OCI-LY7 (cell line): ENCODE measurements around the gene NINJ2. TPM values are rescaled to one million over a fixed set of nuclear protein-coding genes. Genes with fewer than 3 reads are reported as not detected.

ENCODE experiments used
- BruUV-seq: library from RNA; stranded (reverse); fragments of 400-500 nt; replicated peaks from 2 replicates; lab custom pipeline; 2021; lab: Mats Ljungman, UMichigan
- CTCF ChIA-PET: fragments of 300-600 bp; sonication (Branson Sonifier 250); formaldehyde crosslinking; loops from one replicate; lab custom pipeline; 2022; ENCODE audit warnings: antibody characterized with exemption; ENCODE audit not compliant: unreplicated experiment; lab: Charles Lee
- POLR2A ChIA-PET: fragments of 300-600 bp; sonication (Branson Sonifier 250); formaldehyde crosslinking; loops from one replicate; lab custom pipeline; 2022; ENCODE audit warnings: antibody characterized with exemption; lab: Charles Lee
- DNase-seq: peaks from one replicate; pipeline ENCODE4 v3.0.0-alpha.2; 2015; ENCODE audit warnings: low spot score
- H2AFZ ChIP-seq: fragments of 200-600 bp; sonication (generic), shearing (Covaris generic); 2 replicates; pipeline ENCODE4 v1.6.1; 2014; ENCODE audit warnings: mild to moderate bottlenecking, antibody characterized with exemption, low read length, moderate library complexity
- H3K27ac ChIP-seq: fragments of 200-600 bp; sonication (generic); 2 replicates; pipeline ENCODE4 v1.5.1; 2014; ENCODE audit warnings: mixed run types, low read depth, mild to moderate bottlenecking, moderate library complexity, low read length, inconsistent platforms; ENCODE audit not compliant: poor library complexity, severe bottlenecking
- H3K36me3 ChIP-seq: fragments of 200-600 bp; sonication (generic); 2 replicates; pipeline ENCODE4 v1.6.1; 2014; ENCODE audit warnings: mild to moderate bottlenecking, antibody characterized with exemption, low read length, moderate library complexity, mixed read lengths; ENCODE audit not compliant: insufficient read depth
- H3K4me1 ChIP-seq: fragments of 200-600 bp; sonication (generic); 2 replicates; pipeline ENCODE4 v1.5.1; 2014; ENCODE audit warnings: mild to moderate bottlenecking, low read length; ENCODE audit not compliant: insufficient read depth, poor library complexity, severe bottlenecking
- H3K4me2 ChIP-seq: fragments of 200-600 bp; sonication (generic); 2 replicates; pipeline ENCODE4 v1.6.1; 2014; ENCODE audit warnings: mild to moderate bottlenecking, low read length
- H3K4me3 ChIP-seq: fragments of 200-600 bp; sonication (generic); 2 replicates; pipeline ENCODE4 v1.5.1; 2014; ENCODE audit warnings: mild to moderate bottlenecking, low read depth, low read length; ENCODE audit not compliant: poor library complexity, severe bottlenecking
- H3K79me2 ChIP-seq: fragments of 200-600 bp; sonication (generic); 2 replicates; pipeline ENCODE4 v1.6.1; 2016; ENCODE audit warnings: low read depth, mild to moderate bottlenecking, low read length, moderate library complexity, mixed read lengths; ENCODE audit not compliant: insufficient read depth
- H3K9me2 ChIP-seq: fragments of 200-600 bp; sonication (generic); 2 replicates; pipeline ENCODE4 v1.6.1; 2016; ENCODE audit warnings: mild to moderate bottlenecking, low read length, mixed read lengths; ENCODE audit not compliant: insufficient read depth
- H3K9me3 ChIP-seq: fragments of 200-600 bp; sonication (generic); 2 replicates; pipeline ENCODE4 v1.6.1; 2014; ENCODE audit warnings: mild to moderate bottlenecking, mixed run types, low read length, mixed read lengths
- H4K20me1 ChIP-seq: fragments of 200-600 bp; sonication (generic); 2 replicates; pipeline ENCODE4 v1.6.1; 2014; ENCODE audit warnings: mild to moderate bottlenecking, antibody characterized with exemption, low read length, moderate library complexity, mixed read lengths; ENCODE audit not compliant: insufficient read depth
- CTCF ChIP-seq: fragments of 200-600 bp; sonication (generic); conservative IDR thresholded peaks from 2 replicates; pipeline ENCODE4 v1.5.1; 2014; ENCODE audit warnings: mild to moderate bottlenecking, antibody characterized with exemption, low read length, moderate library complexity, mixed read lengths
- EZH2phosphoT487 ChIP-seq: fragments of 200-600 bp; sonication (generic); IDR thresholded peaks from 2 replicates; pipeline ENCODE4 v1.6.1; 2018; ENCODE audit warnings: low read depth, borderline replicate concordance, mild to moderate bottlenecking, mixed run types, antibody characterized with exemption, low read length, moderate library complexity, mixed read lengths
- intact Hi-C: fragments of 100-400 bp; cut with micrococcal nuclease; formaldehyde crosslinking; loops from one replicate; pipeline ENCODE4 v1.10.0; 2022; ENCODE audit not compliant: unreplicated experiment
- total RNA-seq, 2 experiments: library from RNA; depleted of rRNA in 1 of 2; stranded (reverse); fragments of >200 nt in 1 of 2; shearing (Covaris generic) in 1 of 2; gene quantifications; 2 replicates each; pipeline ENCODE4 v1.2.3, GENCODE V29; 2014 to 2022

The NINJ2 gene
- total RNA-seq, 2 experiments from 2014 or later = 0.79 to 4.4 TPM

GRCh38 chr12:627863-628741 lies 35.1 kb downstream of the NINJ2 start:
- no peak for TF ChIP-seq EZH2phosphoT487
- TF ChIP-seq CTCF = no peak
- DNase-seq = no peak
- Histone ChIP-seq H4K20me1 (no peaks in the 10 kb centered on the region), H3K4me2 (no peak overlapping the region), H3K27ac (no peak overlapping the region), H3K9me2 (no peaks in the 10 kb centered on the region), H3K4me1 (peaks cover 8% of the 10 kb centered on the region), H3K36me3 (no peaks in the 10 kb centered on the region), H2AFZ (no peak overlapping the region), H3K79me2 (no peaks in the 10 kb centered on the region), H3K9me3 (no peaks in the 10 kb centered on the region), H3K4me3 (no peak overlapping the region)
- no TSS peak for BruUV-seq
- intact Hi-C loops = no loop called here
- CTCF ChIA-PET = no interaction called here
- POLR2A ChIA-PET = no interaction called here

DNA sequence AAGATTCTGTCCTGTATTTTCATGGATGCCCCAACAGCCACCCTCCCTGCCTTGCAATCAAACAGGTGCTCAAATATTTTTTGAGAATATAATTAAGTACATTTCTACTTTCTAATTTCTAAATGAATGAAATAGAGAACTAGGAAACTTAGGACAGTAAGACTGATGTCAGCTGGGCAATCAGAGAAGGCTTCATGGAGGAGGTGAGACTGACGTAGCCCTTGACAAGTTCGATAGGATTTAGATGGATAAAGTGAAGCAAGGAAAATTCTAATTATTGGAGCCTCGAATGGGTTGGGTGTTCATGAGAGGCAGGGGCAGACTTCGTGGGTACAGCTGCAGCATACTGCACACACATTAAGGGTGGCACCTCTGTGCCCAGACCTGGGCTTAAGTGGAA lies 36.0 kb downstream of the NINJ2 start:
- POLR2A ChIA-PET = no interaction called here

More for the DNA sequence above, 36.0 kb downstream of the NINJ2 start:
- CTCF ChIA-PET = no interaction called here
- no peaks in the 10 kb centered on the region for H3K79me2 ChIP-seq
- intact Hi-C loops = no loop called here
- H3K9me3 ChIP-seq = no peaks in the 10 kb centered on the region
- H3K36me3 ChIP-seq = no peaks in the 10 kb centered on the region
- H2AFZ ChIP-seq = no peak overlapping the region
- TF ChIP-seq CTCF (no peak), EZH2phosphoT487 (no peak)
- H3K4me3 ChIP-seq = no peak overlapping the region
- no peak overlapping the region for H3K27ac ChIP-seq
- H3K4me1 ChIP-seq = peaks cover 8% of the 10 kb centered on the region
- H3K4me2 ChIP-seq = no peak overlapping the region
- no TSS peak for BruUV-seq
- H3K9me2 ChIP-seq = no peaks in the 10 kb centered on the region
- no peaks in the 10 kb centered on the region for H4K20me1 ChIP-seq
- DNase-seq = no peak
